GM19372 (cell line): ENCODE results near the gene DDAH1.

Experiments
- ATAC-seq: cut with Tn5 transposase; IDR thresholded peaks from one replicate; pipeline ENCODE4 v1.9.1; 2021; ENCODE audit warnings: mild to moderate bottlenecking, low read depth, moderate library complexity; ENCODE audit not compliant: unreplicated experiment

Gene DDAH1

GRCh38 chr1:85404408-85404807 is 60.6 kb downstream of the DDAH1 start:
- ATAC-seq, result no peak

- no peak for ATAC-seq
These were observed 66.4 kb downstream of the DDAH1 start for GRCh38 chr1:85398391-85399064.

GRCh38 chr1:85397490-85398032 is 67.4 kb downstream of the DDAH1 start:
- ATAC-seq, result no peak

- no peak for ATAC-seq
These were observed 68.8 kb downstream of the DDAH1 start for GRCh38 chr1:85396194-85396593.

GRCh38 chr1:85394130-85394529 is 70.8 kb downstream of the DDAH1 start:
- ATAC-seq, result no peak

- ATAC-seq, result no peak
These were observed 71.5 kb downstream of the DDAH1 start for GRCh38 chr1:85393490-85393889.

GRCh38 chr1:85388416-85388815 is 76.5 kb downstream of the DDAH1 start:
- no peak for ATAC-seq

- no peak for ATAC-seq
These were observed 77.2 kb downstream of the DDAH1 start for GRCh38 chr1:85387781-85388180.

- no peak for ATAC-seq
These were observed 78.8 kb downstream of the DDAH1 start for GRCh38 chr1:85386068-85386722.

GRCh38 chr1:85379203-85380136 is 85.5 kb downstream of the DDAH1 start:
- no peak for ATAC-seq

GRCh38 chr1:85378534-85378933 is 86.4 kb downstream of the DDAH1 start:
- ATAC-seq, result no peak

GRCh38 chr1:85376356-85376755 is 88.6 kb downstream of the DDAH1 start:
- no peak for ATAC-seq

- ATAC-seq, result no peak
These were observed 89.5 kb downstream of the DDAH1 start for GRCh38 chr1:85375493-85375892.

- ATAC-seq, result no peak
These were observed 90.8 kb downstream of the DDAH1 start for GRCh38 chr1:85374160-85374559.

- no peak for ATAC-seq
These were observed 91.6 kb downstream of the DDAH1 start for GRCh38 chr1:85373378-85373708.

- ATAC-seq, result no peak
These were observed 92.1 kb downstream of the DDAH1 start for GRCh38 chr1:85372683-85373377.

GRCh38 chr1:85371021-85371420 is 93.9 kb downstream of the DDAH1 start:
- ATAC-seq, result no peak

- no peak for ATAC-seq
These were observed 96.7 kb downstream of the DDAH1 start for GRCh38 chr1:85368073-85368770.

- ATAC-seq, result no peak
These were observed 98.4 kb downstream of the DDAH1 start for GRCh38 chr1:85366391-85367170.
